HepG2 (cell line): Measurements from ENCODE around the gene SCFD1. TPM values are rescaled to one million over a fixed set of nuclear protein-coding genes. Genes with fewer than 3 reads are reported as not detected.

ENCODE experiments used
- GABPB1 ChIP-seq: IDR thresholded peaks from 2 replicates; pipeline ENCODE4 v1.6.1; 2016; ENCODE audit warnings: mild to moderate bottlenecking, missing genetic modification reagents, moderate library complexity, missing compliant biosample characterization
- NCOA1 ChIP-seq: sonication (generic); formaldehyde crosslinking; IDR thresholded peaks from 2 replicates; pipeline ENCODE4 v1.9.0; 2021; ENCODE audit warnings: missing genetic modification reagents
- NCOR1 ChIP-seq: fragments of 200-600 bp; sonication (generic); IDR thresholded peaks from 2 replicates; pipeline ENCODE4 v1.7.0; 2017; ENCODE audit warnings: antibody characterized with exemption, low read length, borderline replicate concordance
- RBM39 ChIP-seq: fragments of 200-400 bp; formaldehyde crosslinking; IDR thresholded peaks from one replicate; pipeline ENCODE4 v1.6.1; 2018; ENCODE audit warnings: antibody characterized with exemption, mild to moderate bottlenecking, low read depth, low read length; ENCODE audit not compliant: poor library complexity, severe bottlenecking
- REPIN1 ChIP-seq: sonication (generic); formaldehyde crosslinking; IDR thresholded peaks from 2 replicates; pipeline ENCODE4 v1.8.0; 2022; ENCODE audit warnings: missing genetic modification reagents, low read depth, mild to moderate bottlenecking, borderline replicate concordance
- SIN3A ChIP-seq: IDR thresholded peaks from 2 replicates; pipeline ENCODE4 v1.6.1; 2011; ENCODE audit warnings: low read depth, mild to moderate bottlenecking, control low read depth, low read length, borderline replicate concordance
- ZC3H13 ChIP-seq: sonication (generic); formaldehyde crosslinking; IDR thresholded peaks from 2 replicates; pipeline ENCODE4 v1.8.1; 2023; ENCODE audit warnings: mild to moderate bottlenecking, missing genetic modification reagents, moderate library complexity
- ZNF564 ChIP-seq: sonication (generic); formaldehyde crosslinking; IDR thresholded peaks from 2 replicates; pipeline ENCODE4 v1.8.1; 2023; ENCODE audit warnings: mild to moderate bottlenecking, missing genetic modification reagents
- ZNF713 ChIP-seq: sonication (generic); formaldehyde crosslinking; IDR thresholded peaks from 2 replicates; pipeline ENCODE4 v1.4.0; 2020; ENCODE audit warnings: mild to moderate bottlenecking, missing genetic modification reagents
- ZNF775 ChIP-seq: sonication (generic); formaldehyde crosslinking; IDR thresholded peaks from 2 replicates; pipeline ENCODE4 v1.4.0; 2020; ENCODE audit warnings: missing genetic modification reagents, mild to moderate bottlenecking, moderate library complexity, borderline replicate concordance
- polyA plus RNA-seq, 8 experiments: library from polyadenylated mRNA; depleted of rRNA in 3 of 8; stranded (reverse) in 7 of 8; unstranded in 1 of 8; fragments of >200 nt; fragmentation: Illumina TruSeq in 4 of 8; extraction: Trizol in 4 of 8; gene quantifications; 2 replicates each; pipeline versions ENCODE4 v1.2.1 to v1.2.3, GENCODE V29; 2011 to 2016; ENCODE audit warnings: low read depth in 4 of 8, missing spikeins in 1 of 8, mixed read lengths in 1 of 8; ENCODE audit not compliant: insufficient read depth in 1 of 8
- total RNA-seq, 5 experiments: library from RNA; depleted of rRNA; stranded (reverse); fragments of >200 nt; fragmentation: Illumina TruSeq; extraction: Trizol; gene quantifications; 2 replicates each; pipeline ENCODE4 v1.2.3, GENCODE V29; 2016; ENCODE audit warnings: low read depth in 1 of 5
- TF ChIP-seq, protein P1 (sequence below): sonication (generic); formaldehyde crosslinking; IDR thresholded peaks from 2 replicates; pipeline ENCODE4 v1.9.0; 2021; ENCODE audit warnings: missing genetic modification reagents, borderline replicate concordance
- TF ChIP-seq, protein P2 (sequence below): sonication (generic); formaldehyde crosslinking; IDR thresholded peaks from 2 replicates; pipeline ENCODE4 v1.9.0; 2022; ENCODE audit warnings: low read depth, missing genetic modification reagents

SCFD1 gene
- total and polyA plus RNA-seq, 2 of the 13 experiments (the other 11 are each of a cell fraction or from before 2014, with no cell fraction given), result 235 to 256 TPM

DNA sequence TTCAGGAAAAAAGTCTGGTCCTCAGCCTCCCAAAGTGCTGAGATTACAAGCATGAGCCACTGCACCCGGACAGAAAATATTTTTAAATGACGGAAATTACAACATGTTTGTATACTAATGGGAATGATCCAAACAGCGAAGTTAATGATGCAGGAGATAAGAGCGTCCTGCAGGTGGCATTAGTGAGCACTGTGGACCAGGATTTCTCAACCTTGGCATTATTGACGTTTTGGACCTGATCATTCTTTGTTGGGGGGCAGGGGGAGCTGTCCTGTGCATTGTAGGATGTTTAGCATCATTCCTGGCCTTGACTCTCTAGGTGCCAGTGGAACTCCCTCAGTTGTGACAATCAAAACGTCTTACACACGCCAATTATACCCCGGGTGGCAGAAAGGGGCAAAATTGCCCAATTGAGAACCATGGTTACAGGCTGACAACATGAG is 34.1 kb downstream of the SCFD1 start (continued):
- no peak for TF ChIP-seq RBM39
- TF ChIP-seq, protein P1, sequence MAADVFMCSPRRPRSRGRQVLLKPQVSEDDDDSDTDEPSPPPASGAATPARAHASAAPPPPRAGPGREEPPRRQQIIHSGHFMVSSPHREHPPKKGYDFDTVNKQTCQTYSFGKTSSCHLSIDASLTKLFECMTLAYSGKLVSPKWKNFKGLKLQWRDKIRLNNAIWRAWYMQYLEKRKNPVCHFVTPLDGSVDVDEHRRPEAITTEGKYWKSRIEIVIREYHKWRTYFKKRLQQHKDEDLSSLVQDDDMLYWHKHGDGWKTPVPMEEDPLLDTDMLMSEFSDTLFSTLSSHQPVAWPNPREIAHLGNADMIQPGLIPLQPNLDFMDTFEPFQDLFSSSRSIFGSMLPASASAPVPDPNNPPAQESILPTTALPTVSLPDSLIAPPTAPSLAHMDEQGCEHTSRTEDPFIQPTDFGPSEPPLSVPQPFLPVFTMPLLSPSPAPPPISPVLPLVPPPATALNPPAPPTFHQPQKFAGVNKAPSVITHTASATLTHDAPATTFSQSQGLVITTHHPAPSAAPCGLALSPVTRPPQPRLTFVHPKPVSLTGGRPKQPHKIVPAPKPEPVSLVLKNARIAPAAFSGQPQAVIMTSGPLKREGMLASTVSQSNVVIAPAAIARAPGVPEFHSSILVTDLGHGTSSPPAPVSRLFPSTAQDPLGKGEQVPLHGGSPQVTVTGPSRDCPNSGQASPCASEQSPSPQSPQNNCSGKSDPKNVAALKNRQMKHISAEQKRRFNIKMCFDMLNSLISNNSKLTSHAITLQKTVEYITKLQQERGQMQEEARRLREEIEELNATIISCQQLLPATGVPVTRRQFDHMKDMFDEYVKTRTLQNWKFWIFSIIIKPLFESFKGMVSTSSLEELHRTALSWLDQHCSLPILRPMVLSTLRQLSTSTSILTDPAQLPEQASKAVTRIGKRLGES (CRISPR knock-in tag), result no peak
- TF ChIP-seq ZNF564 (CRISPR knock-in tag), result no peak
- no peak for TF ChIP-seq SIN3A
- TF ChIP-seq ZC3H13, result no peak
- TF ChIP-seq GABPB1, result no peak
- no peak for TF ChIP-seq ZNF775 (CRISPR knock-in tag)
- TF ChIP-seq ZNF713, result no peak
- TF ChIP-seq NCOA1 (CRISPR knock-in tag), result no peak
- TF ChIP-seq, protein P2, sequence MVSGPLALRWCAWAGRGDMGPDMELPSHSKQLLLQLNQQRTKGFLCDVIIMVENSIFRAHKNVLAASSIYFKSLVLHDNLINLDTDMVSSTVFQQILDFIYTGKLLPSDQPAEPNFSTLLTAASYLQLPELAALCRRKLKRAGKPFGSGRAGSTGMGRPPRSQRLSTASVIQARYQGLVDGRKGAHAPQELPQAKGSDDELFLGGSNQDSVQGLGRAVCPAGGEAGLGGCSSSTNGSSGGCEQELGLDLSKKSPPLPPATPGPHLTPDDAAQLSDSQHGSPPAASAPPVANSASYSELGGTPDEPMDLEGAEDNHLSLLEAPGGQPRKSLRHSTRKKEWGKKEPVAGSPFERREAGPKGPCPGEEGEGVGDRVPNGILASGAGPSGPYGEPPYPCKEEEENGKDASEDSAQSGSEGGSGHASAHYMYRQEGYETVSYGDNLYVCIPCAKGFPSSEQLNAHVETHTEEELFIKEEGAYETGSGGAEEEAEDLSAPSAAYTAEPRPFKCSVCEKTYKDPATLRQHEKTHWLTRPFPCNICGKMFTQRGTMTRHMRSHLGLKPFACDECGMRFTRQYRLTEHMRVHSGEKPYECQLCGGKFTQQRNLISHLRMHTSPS (CRISPR knock-in tag), result no peak; the same call in 1 of the 2 replicates
- TF ChIP-seq NCOR1, result no peak
- TF ChIP-seq REPIN1 (CRISPR knock-in tag), result peak; percentile 71; the same call in 1 of the 2 replicates
